ENCODE measurements around the gene PAOX.
"Not testable (repeated sequence)": the region's sequence is repeated elsewhere in the genome, so short reads cannot be mapped to it uniquely, and the experiment has no call there.

The PAOX gene

GRCh38 chr10:133358925-133359310, 20.1 kb upstream of the PAOX start:
- peaks cover 6% of the 10 kb centered on the region for H3K4me1 ChIP-seq (ENCODE audit: insufficient read depth, low read length)
- no peak overlapping the region for H3K4me3 ChIP-seq (ENCODE audit: low read depth in 1 of 2, low read length in 2 of 2)
- H3K27me3 ChIP-seq (ENCODE audit: control insufficient read depth in 1 of 2, insufficient read depth in 2 of 2, low read length in 2 of 2): peaks cover 0 to 29% of the 10 kb centered on the region in 2 donors
- no peak overlapping the region for H3K9ac ChIP-seq (ENCODE audit: low read length)
- no peak overlapping the region for H3K27ac ChIP-seq (ENCODE audit: low read depth, low read length)
- H3K36me3 ChIP-seq (ENCODE audit: insufficient read depth, low read length): peaks cover 9% of the 10 kb centered on the region
- no peaks in the 10 kb centered on the region for H3K9me3 ChIP-seq (ENCODE audit: low read length)

DNA sequence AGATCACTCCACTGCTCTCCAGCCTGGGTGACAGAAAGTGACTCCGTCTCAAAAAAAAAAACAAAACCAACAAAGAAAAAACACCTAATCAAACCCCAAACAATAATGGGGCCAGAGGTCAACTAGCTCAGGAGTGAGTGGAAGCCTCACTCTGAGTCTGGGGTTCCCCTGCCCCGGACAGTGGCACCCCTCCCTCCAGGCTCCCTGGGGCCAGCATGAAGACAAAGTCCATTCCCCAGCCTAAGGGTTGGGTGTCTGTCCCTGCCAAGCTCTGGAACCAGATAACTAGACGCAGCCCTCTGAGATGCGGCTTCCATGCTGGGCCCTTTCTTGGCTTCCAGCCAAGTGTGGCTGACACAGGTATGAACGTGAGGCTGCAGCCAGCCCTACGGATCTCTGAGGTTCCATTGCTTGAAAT, 19.5 kb upstream of the PAOX start:
- H3K27me3 ChIP-seq (ENCODE audit: control insufficient read depth in 1 of 2, insufficient read depth in 2 of 2, low read length in 2 of 2): peaks cover 0 to 22% of the 10 kb centered on the region in 2 donors
- H3K27ac ChIP-seq (ENCODE audit: low read depth, low read length): no peak overlapping the region
- no peak overlapping the region for H3K4me3 ChIP-seq (ENCODE audit: low read depth in 1 of 2, low read length in 2 of 2)
- no peak overlapping the region for H3K9ac ChIP-seq (ENCODE audit: low read length)
- peaks cover 6% of the 10 kb centered on the region for H3K4me1 ChIP-seq (ENCODE audit: insufficient read depth, low read length)
- no peaks in the 10 kb centered on the region for H3K9me3 ChIP-seq (ENCODE audit: low read length)
- H3K36me3 ChIP-seq (ENCODE audit: insufficient read depth, low read length): peaks cover 14% of the 10 kb centered on the region

GRCh38 chr10:133359972-133360610, 19.0 kb upstream of the PAOX start:
- Histone ChIP-seq H3K27ac (ENCODE audit: low read depth, low read length) (no peak overlapping the region), H3K9me3 (ENCODE audit: low read length) (no peaks in the 10 kb centered on the region), H3K4me3 (ENCODE audit: low read depth in 1 of 2, low read length in 2 of 2) (no peak overlapping the region), H3K4me1 (ENCODE audit: insufficient read depth, low read length) (peaks cover 6% of the 10 kb centered on the region), H3K9ac (ENCODE audit: low read length) (no peak overlapping the region), H3K36me3 (ENCODE audit: insufficient read depth, low read length) (peaks cover 19% of the 10 kb centered on the region), H3K27me3 (ENCODE audit: control insufficient read depth in 1 of 2, insufficient read depth in 2 of 2, low read length in 2 of 2) (peaks cover 0 to 19% of the 10 kb centered on the region in 2 donors)

GRCh38 chr10:133361227-133361626, 17.8 kb upstream of the PAOX start:
- Histone ChIP-seq H3K4me1 (ENCODE audit: insufficient read depth, low read length) (peaks cover 6% of the 10 kb centered on the region), H3K9ac (ENCODE audit: low read length) (no peak overlapping the region), H3K9me3 (ENCODE audit: low read length) (no peaks in the 10 kb centered on the region), H3K36me3 (ENCODE audit: insufficient read depth, low read length) (peaks cover 31% of the 10 kb centered on the region), H3K27ac (ENCODE audit: low read depth, low read length) (no peak overlapping the region), H3K27me3 (ENCODE audit: control insufficient read depth in 1 of 2, insufficient read depth in 2 of 2, low read length in 2 of 2) (peaks cover 0 to 14% of the 10 kb centered on the region in 2 donors), H3K4me3 (ENCODE audit: low read depth in 1 of 2, low read length in 2 of 2) (no peak overlapping the region)

DNA sequence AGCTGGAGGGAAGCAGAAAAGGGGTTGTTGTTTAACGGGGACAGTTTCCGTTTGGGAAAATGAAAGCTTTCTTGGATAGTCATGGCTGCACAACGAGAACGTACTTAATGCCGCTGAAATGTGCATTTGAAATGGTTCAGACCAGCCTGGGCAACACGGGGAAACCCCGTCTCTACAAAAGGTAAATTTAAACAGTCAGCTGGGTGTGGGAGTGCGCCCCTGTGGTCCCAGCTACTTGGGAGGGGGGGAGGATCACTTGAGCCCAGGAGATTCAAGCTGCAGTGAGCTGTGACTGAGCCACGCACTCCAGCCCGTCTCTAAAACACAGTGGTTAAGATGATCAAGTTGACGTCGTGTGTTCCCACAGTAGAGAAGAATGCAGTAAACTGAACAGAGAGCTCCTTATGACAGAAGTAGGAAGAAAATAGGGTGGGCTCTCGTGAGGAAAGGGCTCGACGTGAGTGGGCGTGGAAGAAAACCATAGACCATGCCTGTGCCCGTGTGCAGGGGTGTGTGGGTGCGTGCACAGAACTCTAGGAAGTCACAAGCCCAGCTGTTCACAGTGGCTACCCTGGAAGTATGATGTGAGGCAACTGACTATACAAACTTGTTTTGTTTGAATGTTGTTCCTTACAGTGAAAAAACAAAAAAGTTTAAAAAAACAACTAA, 17.2 kb upstream of the PAOX start:
- Histone ChIP-seq H3K27ac (ENCODE audit: low read depth, low read length) (no peak overlapping the region), H3K9me3 (ENCODE audit: low read length) (no peaks in the 10 kb centered on the region), H3K36me3 (ENCODE audit: insufficient read depth, low read length) (peaks cover 34% of the 10 kb centered on the region), H3K27me3 (ENCODE audit: control insufficient read depth in 1 of 2, insufficient read depth in 2 of 2, low read length in 2 of 2) (peaks cover 0 to 7% of the 10 kb centered on the region in 2 donors), H3K4me1 (ENCODE audit: insufficient read depth, low read length) (no peaks in the 10 kb centered on the region), H3K4me3 (ENCODE audit: low read depth in 1 of 2, low read length in 2 of 2) (no peak overlapping the region), H3K9ac (ENCODE audit: low read length) (no peak overlapping the region)

DNA sequence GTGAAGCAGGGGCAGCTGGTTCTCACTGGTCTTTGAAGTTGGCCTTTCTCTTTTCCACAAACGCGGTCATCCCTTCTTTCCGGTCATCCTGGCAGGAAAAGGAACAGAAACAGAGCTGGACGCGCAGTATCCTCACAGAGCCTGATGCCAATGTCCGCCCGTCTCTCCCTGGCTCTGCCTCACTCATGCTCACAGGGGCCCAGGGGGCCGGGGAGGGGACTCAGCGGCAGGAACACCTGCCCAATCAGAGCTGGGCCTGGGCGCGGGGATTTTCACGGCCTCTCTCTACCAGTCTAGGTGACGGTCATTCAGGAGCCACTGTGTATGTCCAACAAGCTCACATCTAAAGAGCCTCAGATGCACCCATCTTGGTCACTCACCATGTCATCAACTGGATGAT, 16.2 kb upstream of the PAOX start:
- peaks cover 34% of the 10 kb centered on the region for H3K36me3 ChIP-seq (ENCODE audit: insufficient read depth, low read length)
- no peaks in the 10 kb centered on the region for H3K9me3 ChIP-seq (ENCODE audit: low read length)
- H3K9ac ChIP-seq (ENCODE audit: low read length): no peak overlapping the region
- H3K4me3 ChIP-seq (ENCODE audit: low read depth in 1 of 2, low read length in 2 of 2): no peak overlapping the region
- no peaks in the 10 kb centered on the region for H3K4me1 ChIP-seq (ENCODE audit: insufficient read depth, low read length)
- H3K27ac ChIP-seq (ENCODE audit: low read depth, low read length): no peak overlapping the region
- no peaks in the 10 kb centered on the region for H3K27me3 ChIP-seq (ENCODE audit: control insufficient read depth in 1 of 2, insufficient read depth in 2 of 2, low read length in 2 of 2)

GRCh38 chr10:133364645-133365431, 14.2 kb upstream of the PAOX start:
- H3K27me3 ChIP-seq (ENCODE audit: control insufficient read depth in 1 of 2, insufficient read depth in 2 of 2, low read length in 2 of 2): no peaks in the 10 kb centered on the region
- H3K4me3 ChIP-seq (ENCODE audit: low read depth in 1 of 2, low read length in 2 of 2): no peak overlapping the region
- no peak overlapping the region for H3K27ac ChIP-seq (ENCODE audit: low read depth, low read length)
- H3K4me1 ChIP-seq (ENCODE audit: insufficient read depth, low read length): no peaks in the 10 kb centered on the region
- H3K36me3 ChIP-seq (ENCODE audit: insufficient read depth, low read length): peaks cover 52% of the 10 kb centered on the region
- H3K9me3 ChIP-seq (ENCODE audit: low read length): no peaks in the 10 kb centered on the region
- no peak overlapping the region for H3K9ac ChIP-seq (ENCODE audit: low read length)

DNA sequence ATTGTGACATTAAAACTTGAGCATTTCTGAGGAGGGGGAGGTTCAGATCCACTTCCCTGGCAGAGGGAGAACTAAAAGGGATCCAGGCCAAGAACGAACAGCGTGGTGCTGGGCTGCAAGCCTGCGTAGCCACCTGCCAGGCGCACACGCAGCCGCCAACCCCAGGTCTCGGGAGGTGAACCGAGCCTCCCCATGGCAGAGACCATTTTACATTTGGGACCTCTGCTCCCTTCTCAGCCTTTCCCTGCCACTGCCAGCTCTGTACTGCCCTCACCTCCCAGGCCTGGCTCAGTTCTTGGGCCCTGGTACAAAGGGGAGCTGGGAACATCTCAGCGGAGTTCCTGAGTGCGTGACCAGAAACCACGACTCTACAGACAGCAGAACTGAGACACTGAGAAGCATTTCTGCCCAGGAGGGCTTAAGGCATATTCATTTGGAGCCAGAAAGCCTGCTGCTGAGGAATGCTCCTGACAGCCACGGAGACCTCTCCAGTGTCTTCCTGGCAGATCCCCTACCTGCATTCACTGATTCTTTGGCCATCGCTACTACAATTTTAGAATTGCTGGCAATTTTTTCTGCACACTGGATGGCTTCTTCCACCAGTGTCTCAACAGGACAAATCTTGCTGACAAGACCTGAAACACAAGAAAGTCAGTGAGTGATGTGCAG, 13.5 kb upstream of the PAOX start:
- no peaks in the 10 kb centered on the region for H3K27me3 ChIP-seq (ENCODE audit: control insufficient read depth in 1 of 2, insufficient read depth in 2 of 2, low read length in 2 of 2)
- H3K4me1 ChIP-seq (ENCODE audit: insufficient read depth, low read length): no peaks in the 10 kb centered on the region
- H3K36me3 ChIP-seq (ENCODE audit: insufficient read depth, low read length): peaks cover 59% of the 10 kb centered on the region
- H3K27ac ChIP-seq (ENCODE audit: low read depth, low read length): no peak overlapping the region
- H3K9me3 ChIP-seq (ENCODE audit: low read length): no peaks in the 10 kb centered on the region
- H3K9ac ChIP-seq (ENCODE audit: low read length): no peak overlapping the region
- H3K4me3 ChIP-seq (ENCODE audit: low read depth in 1 of 2, low read length in 2 of 2): no peak overlapping the region

DNA sequence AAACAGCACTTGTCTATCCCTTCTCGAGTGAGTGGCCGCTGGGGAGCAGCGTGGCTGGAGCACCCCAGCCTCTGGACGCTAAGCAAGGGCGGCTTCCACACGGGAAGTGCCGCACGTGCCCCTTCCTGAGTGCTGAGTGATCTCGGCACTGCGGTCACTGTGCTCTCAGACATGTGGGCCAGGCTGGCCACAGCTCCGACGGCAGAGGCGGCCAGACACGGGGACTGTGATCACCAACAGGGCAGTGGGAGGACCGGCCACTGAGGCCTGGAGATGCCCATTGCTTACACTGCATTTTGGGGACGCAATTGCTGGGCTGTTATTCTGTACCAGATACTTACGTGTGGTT, 13.0 kb upstream of the PAOX start:
- Histone ChIP-seq H3K27me3 (ENCODE audit: control insufficient read depth in 1 of 2, insufficient read depth in 2 of 2, low read length in 2 of 2) (no peaks in the 10 kb centered on the region), H3K36me3 (ENCODE audit: insufficient read depth, low read length) (peaks cover 61% of the 10 kb centered on the region), H3K9me3 (ENCODE audit: low read length) (no peaks in the 10 kb centered on the region), H3K4me3 (ENCODE audit: low read depth in 1 of 2, low read length in 2 of 2) (no peak overlapping the region), H3K27ac (ENCODE audit: low read depth, low read length) (no peak overlapping the region), H3K4me1 (ENCODE audit: insufficient read depth, low read length) (no peaks in the 10 kb centered on the region), H3K9ac (ENCODE audit: low read length) (no peak overlapping the region)

DNA sequence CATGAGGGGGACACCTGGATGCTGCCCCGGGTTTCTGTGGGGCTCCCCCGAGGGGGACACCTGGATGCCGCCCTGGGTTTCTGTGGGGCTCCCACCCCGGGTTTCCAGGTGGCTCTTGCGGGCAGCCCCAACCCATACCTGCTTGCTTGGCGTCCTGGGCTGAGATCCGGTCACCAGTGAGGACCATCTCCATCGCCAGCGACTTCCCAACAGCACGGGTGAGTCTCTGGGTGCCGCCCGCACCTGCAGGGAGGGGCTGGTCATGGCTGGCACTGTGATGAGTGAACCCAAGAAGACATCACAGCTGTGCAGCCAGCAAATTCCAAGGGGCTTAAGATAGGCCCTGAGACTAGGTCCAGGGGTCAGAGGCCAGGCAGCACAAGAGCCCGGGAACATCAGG, 12.3 kb upstream of the PAOX start:
- H3K9me3 ChIP-seq (ENCODE audit: low read length): no peaks in the 10 kb centered on the region
- H3K36me3 ChIP-seq (ENCODE audit: insufficient read depth, low read length): peaks cover 61% of the 10 kb centered on the region
- H3K27me3 ChIP-seq (ENCODE audit: control insufficient read depth in 1 of 2, insufficient read depth in 2 of 2, low read length in 2 of 2): no peaks in the 10 kb centered on the region
- H3K4me3 ChIP-seq (ENCODE audit: low read depth in 1 of 2, low read length in 2 of 2): no peak overlapping the region
- no peak overlapping the region for H3K27ac ChIP-seq (ENCODE audit: low read depth, low read length)
- no peak overlapping the region for H3K9ac ChIP-seq (ENCODE audit: low read length)
- no peaks in the 10 kb centered on the region for H3K4me1 ChIP-seq (ENCODE audit: insufficient read depth, low read length)

- H3K4me1 ChIP-seq (ENCODE audit: insufficient read depth, low read length); H3K4me3 ChIP-seq (ENCODE audit: low read depth in 1 of 2, low read length in 2 of 2): not testable (repeated sequence)
- H3K36me3 ChIP-seq (ENCODE audit: insufficient read depth, low read length): peaks cover 60% of the 10 kb centered on the region
These were observed 11.6 kb upstream of the PAOX start for GRCh38 chr10:133367461-133367860.

More at GRCh38 chr10:133367461-133367860, 11.6 kb upstream of the PAOX start:
- not testable (repeated sequence) for H3K9me3 ChIP-seq (ENCODE audit: low read length); H3K27ac ChIP-seq (ENCODE audit: low read depth, low read length); H3K9ac ChIP-seq (ENCODE audit: low read length); H3K27me3 ChIP-seq (ENCODE audit: control insufficient read depth in 1 of 2, insufficient read depth in 2 of 2, low read length in 2 of 2)

Data from muscle layer of colon (tissue), 2 donors.